GM04503 (cell line): Measurements from ENCODE around the gene PITPNC1.
"Not testable (repeated sequence)": the region's sequence is repeated elsewhere in the genome, so short reads cannot be mapped to it uniquely, and the experiment has no call there.

Source experiments
- DNase-seq: peaks from one replicate; pipeline ENCODE4 v3.0.0-alpha.2; 2012; ENCODE audit warnings: low read depth

Gene PITPNC1

DNA sequence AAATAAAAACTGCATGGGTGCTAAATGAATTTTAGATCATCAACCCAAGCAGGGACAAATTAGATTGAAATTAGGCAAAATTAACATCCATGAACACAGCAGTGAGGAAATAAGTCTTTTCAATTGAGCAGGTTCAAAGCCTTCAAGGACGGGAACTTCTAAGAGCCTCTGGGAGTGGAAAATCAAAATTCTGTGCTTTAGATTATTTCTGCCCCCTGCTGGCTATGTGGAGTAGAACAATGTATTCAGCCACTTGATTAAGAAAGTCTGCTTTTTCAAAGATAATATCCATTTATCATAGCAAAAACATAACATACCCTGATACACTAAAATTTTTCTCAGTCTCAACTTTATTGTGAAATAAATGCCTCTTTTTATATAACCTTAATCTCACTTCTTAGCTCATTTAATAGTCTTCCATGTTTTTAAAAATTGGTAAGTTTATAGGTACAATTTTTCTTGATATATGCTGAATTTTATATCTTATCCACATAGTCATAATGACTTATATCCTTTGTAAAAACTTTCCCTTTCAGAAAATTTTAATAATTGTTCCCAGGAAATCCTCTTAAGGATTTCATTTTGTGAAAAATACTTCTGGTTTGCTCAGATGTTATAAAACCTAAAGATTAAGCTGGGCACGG is 312.6 kb downstream of the PITPNC1 start:
- DNase-seq, result peak; percentile 13

GRCh38 chr17:67693811-67694210 is 316.7 kb downstream of the PITPNC1 start:
- no peak for DNase-seq

DNA sequence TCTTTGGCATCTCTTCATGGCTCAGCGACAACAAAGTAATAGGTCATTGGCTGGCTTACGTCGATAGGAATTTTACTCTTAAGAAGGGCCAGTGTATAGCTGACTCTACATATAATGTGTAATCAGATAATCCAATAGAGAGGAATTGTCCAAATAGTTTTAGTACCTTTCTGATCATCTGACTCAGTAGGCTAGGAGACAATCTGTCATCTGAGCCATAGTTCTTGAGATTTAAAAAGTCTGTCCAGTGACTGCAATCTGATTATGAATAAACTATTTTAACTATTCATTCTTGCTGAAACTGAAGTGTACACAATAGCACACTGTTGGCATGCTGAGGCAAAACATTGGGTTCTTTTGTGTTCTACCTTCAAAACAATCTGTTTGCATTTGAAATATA is 319.3 kb downstream of the PITPNC1 start:
- no peak for DNase-seq

GRCh38 chr17:67696853-67697498 is 319.9 kb downstream of the PITPNC1 start:
- no peak for DNase-seq

- no peak for DNase-seq
These were observed 323.1 kb downstream of the PITPNC1 start for GRCh38 chr17:67700037-67700724.

DNA sequence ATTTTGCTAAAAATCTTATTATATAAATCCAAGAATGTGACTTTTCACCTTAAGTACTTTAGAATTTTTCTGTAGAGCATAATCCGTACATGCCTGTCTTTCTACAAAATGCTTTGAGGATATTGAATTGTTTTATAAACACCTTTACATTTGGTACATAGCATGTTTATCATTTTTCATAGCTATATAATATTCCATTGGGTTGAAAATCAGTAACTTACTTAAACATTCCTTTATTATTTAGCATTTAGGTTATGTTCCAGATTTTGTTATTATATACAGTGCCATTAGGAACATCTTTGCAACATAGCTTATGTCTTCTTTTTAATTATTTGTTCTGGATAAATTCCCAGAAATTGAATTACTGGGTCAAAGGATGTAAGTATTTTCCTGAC is 323.6 kb downstream of the PITPNC1 start:
- DNase-seq, result no peak

GRCh38 chr17:67702861-67703260 is 325.8 kb downstream of the PITPNC1 start:
- DNase-seq, result not testable (repeated sequence)

- DNase-seq, result no peak
These were observed 330.4 kb downstream of the PITPNC1 start for GRCh38 chr17:67707442-67707841.

DNA sequence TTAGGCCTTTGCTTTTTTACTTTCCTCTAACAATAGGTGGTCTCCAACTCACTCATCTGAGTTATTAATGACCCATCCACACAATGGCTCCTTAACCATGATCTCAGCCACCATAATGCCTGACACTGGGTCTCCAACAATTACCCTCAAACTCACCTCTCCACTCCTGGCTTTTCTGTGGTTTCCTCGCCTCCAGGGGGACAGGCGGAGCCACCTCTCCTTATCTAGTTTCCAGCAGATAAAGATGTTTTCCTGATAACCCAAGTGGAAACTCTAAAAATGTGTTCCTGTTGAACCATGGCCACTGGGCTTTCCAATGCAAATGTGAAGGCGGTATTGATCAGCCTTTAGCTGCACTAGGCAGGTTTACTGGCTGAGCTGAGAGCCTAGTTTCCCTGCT is 331.3 kb downstream of the PITPNC1 start:
- no peak for DNase-seq

- no peak for DNase-seq
These were observed 334.8 kb downstream of the PITPNC1 start for GRCh38 chr17:67711916-67712315.

GRCh38 chr17:67712375-67712774 is 335.3 kb downstream of the PITPNC1 start:
- no peak for DNase-seq

- DNase-seq, result no peak
These were observed 336.1 kb downstream of the PITPNC1 start for GRCh38 chr17:67713169-67713568.

GRCh38 chr17:67716405-67716798 is 339.3 kb downstream of the PITPNC1 start:
- no peak for DNase-seq

DNA sequence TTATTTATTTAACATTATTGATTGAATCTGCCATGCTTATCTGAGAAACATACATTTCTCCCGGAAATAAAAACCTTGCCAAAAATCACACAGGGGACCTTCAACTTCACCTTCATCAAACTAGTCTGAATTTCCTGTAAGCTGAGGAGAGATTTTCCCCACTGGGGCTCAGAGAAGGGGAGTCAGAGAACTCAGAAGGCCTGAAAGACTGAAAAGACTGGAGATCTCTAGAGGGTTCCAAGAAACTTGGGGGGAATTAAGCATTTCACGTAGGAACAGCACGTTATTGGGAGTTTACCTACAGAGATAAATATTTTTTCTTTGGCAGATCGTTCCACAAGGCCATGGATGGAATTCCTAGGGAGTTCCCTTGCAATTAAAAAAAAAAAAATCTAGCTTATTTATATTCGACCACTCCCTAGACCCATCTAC is 340.1 kb downstream of the PITPNC1 start:
- no peak for DNase-seq

- DNase-seq, result peak; percentile 76
These were observed 340.7 kb downstream of the PITPNC1 start, which contains the start of gene NOL11 for GRCh38 chr17:67717624-67718324. Gene NOL11, plus strand, starts transcription at chr17:67717936. Its CDS starts 12 bp downstream, at chr17:67717948.

DNA sequence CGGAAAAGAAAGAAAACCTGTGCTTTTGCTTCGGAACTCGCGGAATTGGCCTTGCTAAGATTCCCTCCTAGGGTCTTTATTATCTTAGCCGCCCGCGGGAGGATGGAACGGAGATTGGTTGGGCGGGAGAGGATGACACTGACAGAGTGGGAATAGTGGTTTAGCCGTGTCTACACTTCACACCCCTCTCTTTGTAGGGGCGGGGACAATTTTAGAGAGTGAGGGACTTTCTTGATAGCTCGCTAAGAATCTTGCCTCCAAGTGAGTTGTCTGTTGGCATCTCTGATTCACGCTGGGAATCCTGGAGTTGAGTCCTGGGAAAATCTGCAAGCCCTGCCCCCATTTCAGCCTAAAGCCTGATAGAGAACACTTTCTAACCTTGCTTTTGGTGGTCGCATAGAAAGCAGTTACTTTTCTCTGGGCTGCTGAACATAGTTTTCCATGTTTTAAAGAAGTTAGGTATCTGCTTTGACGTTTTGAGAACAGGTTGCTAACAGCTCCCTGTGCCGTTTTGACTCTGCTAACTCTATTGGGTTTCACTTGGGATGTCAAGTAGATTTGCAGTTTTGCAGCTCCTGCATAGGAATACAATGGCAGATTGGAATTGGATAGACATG is 341.4 kb downstream of the PITPNC1 start:
- DNase-seq, result peak; percentile 10

- DNase-seq, result no peak
These were observed 348.3 kb downstream of the PITPNC1 start for GRCh38 chr17:67725373-67725791.

DNA sequence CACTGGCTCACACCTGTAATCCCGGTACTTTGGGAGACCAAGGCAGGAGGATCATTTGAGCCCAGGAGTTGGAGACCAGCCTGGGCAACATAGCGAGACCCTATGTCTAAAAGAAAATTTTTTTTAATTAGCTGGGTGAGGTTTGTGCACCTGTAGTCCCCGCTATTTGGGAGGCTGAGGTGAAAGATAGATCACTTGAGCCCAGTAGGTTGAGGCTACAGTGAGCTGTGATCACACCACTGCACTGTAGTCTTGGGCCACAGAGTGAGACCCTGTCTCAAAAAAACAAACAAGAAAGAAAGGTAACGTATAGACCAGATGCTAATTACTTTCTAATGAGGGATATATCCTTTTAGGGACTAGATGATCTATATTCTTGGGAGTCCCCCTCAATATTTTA is 348.7 kb downstream of the PITPNC1 start:
- DNase-seq, result no peak

GRCh38 chr17:67727152-67728039 is 350.3 kb downstream of the PITPNC1 start:
- DNase-seq, result not testable (repeated sequence)

DNA sequence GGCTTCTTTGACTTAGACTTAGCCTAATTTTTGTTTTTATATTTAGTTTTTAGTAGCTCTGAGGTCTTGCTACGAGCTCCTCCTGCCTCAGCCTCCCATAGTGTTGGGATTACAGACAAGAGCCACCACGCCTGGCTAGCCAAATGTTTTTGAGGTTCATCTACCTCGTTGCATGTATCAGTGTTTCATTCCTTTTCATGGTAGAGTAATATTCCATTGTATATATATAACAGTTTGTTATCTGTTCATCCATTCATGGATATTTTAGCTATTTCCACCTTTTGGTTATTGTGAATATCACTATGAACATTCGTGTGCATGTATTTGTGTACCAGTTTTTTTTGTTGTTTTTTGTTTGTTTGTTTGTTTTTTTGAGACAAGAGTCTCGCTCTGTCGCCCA is 352.8 kb downstream of the PITPNC1 start:
- no peak for DNase-seq

DNA sequence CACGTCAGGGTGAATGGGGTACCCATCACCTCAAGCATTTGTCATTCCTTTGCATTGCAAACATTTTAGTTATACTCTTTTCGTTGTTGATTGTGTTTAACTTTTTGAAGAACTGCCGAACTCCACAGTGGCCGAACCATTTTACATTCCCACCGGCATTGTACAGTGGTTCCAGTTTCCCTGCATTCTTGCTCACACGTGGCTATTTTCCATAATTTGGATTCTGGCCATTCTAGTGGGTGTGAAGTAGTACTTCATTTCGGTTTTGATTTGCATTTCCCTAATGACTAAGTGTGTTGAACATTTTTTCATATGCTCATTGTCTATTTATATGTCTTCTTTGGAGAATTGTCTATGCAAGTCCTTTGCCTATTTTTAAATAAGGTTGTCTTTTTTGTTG is 353.6 kb downstream of the PITPNC1 start:
- DNase-seq, result no peak
